ENCODE data around the gene DSCAML1. TPM values are rescaled to one million over a fixed set of nuclear protein-coding genes. Genes with fewer than 3 reads are reported as not detected.

The DSCAML1 gene
- total RNA-seq, 1 experiment from 2014 or later, result 0.15 TPM

- Histone ChIP-seq H3K23ac (ENCODE audit: insufficient read length, low read depth, low read length) (no peak overlapping the region), H3K9me3 (ENCODE audit: control insufficient read depth, low read depth, low read length) (no peaks in the 10 kb centered on the region), H3K27me3 (ENCODE audit: insufficient read depth, low read length) (no peaks in the 10 kb centered on the region), H2AFZ (ENCODE audit: low read length) (no peak overlapping the region), H4K5ac (ENCODE audit: insufficient read length, low read depth, low read length) (no peak overlapping the region), H3K23me2 (ENCODE audit: insufficient read length, low read depth, low read length, poor library complexity, severe bottlenecking) (no peaks in the 10 kb centered on the region), H2BK120ac (ENCODE audit: low read depth, low read length, poor library complexity, severe bottlenecking) (no peak overlapping the region), H2BK20ac (ENCODE audit: low read depth, low read length, poor library complexity, severe bottlenecking) (no peak overlapping the region), H4K8ac (replicated peaks; ENCODE audit: insufficient read length, low read depth, low read length) (no peak overlapping the region), H2BK5ac (ENCODE audit: insufficient read length, low read length) (no peak overlapping the region), H3K9ac (ENCODE audit: extremely low read depth, insufficient read length, low read length) (no peak overlapping the region), H3K79me1 (ENCODE audit: insufficient read depth, low read depth, low read length, poor library complexity, severe bottlenecking) (no peaks in the 10 kb centered on the region), H3K14ac (ENCODE audit: insufficient read depth, low read length) (no peak overlapping the region), H3K18ac (ENCODE audit: insufficient read length, low read depth, low read length) (no peak overlapping the region), H3T11ph (ENCODE audit: low read length) (no peak overlapping the region), H2BK12ac (ENCODE audit: insufficient read length, low read depth, low read length) (no peak overlapping the region), H3K4ac (ENCODE audit: low read depth, low read length) (no peak overlapping the region), H4K91ac (ENCODE audit: insufficient read length, low read depth, low read length) (no peak overlapping the region), H3K4me2 (ENCODE audit: insufficient read depth, insufficient read length, low read length) (no peak overlapping the region), H3K79me2 (ENCODE audit: insufficient read depth, low read length) (no peaks in the 10 kb centered on the region), H3K4me1 (ENCODE audit: insufficient read depth, low read length) (no peaks in the 10 kb centered on the region; the same call in 1 of the 2 replicates), H2BK15ac (ENCODE audit: low read depth, low read length) (no peak overlapping the region), H2AK5ac (ENCODE audit: insufficient read length, low read length) (no peak overlapping the region), H4K20me1 (ENCODE audit: control insufficient read depth, insufficient read depth, insufficient read length) (no peaks in the 10 kb centered on the region), H3K56ac (ENCODE audit: insufficient read length, low read depth, low read length) (no peak overlapping the region), H3K27ac (ENCODE audit: insufficient read length, low read depth, low read length) (no peak overlapping the region)
- Mint-ChIP-seq H3K9me3 (no peaks in the 10 kb centered on the region; a peak in 1 of 5 replicates), H3K36me3 (ENCODE audit: insufficient read depth in 1 of 3, low read depth in 3 of 3) (no peaks in the 10 kb centered on the region), H3K27me3 (ENCODE audit: low read depth) (peaks cover 9% of the 10 kb centered on the region), H3K4me1 (peaks cover 40 to 52% of the 10 kb centered on the region in 2 experiments), H3K27ac (no peak overlapping the region), H3K4me3 (no peak overlapping the region)
- no CpG with 5 or more reads among the region's 18 CpGs for WGBS (ENCODE audit: extremely low coverage, insufficient read length, low lambda C conversion rate)
- TF ChIP-seq CTCF (conservative IDR thresholded peaks at IDR 0.05), result peak; percentile 53; the same call in 2 of the 3 replicates
- DNase-seq, result no peak
These were observed 26.4 kb upstream of the DSCAML1 start for GRCh38 chr11:117823294-117823945.

Data from H9 (cell line).